ENCODE data around the gene DNAH8. TPM values are rescaled to one million over a fixed set of nuclear protein-coding genes. Genes with fewer than 3 reads are reported as not detected.

DNAH8 gene
- total RNA-seq, 4 donors from 2014 or later: under 0.01 TPM; not detected in 3

DNA sequence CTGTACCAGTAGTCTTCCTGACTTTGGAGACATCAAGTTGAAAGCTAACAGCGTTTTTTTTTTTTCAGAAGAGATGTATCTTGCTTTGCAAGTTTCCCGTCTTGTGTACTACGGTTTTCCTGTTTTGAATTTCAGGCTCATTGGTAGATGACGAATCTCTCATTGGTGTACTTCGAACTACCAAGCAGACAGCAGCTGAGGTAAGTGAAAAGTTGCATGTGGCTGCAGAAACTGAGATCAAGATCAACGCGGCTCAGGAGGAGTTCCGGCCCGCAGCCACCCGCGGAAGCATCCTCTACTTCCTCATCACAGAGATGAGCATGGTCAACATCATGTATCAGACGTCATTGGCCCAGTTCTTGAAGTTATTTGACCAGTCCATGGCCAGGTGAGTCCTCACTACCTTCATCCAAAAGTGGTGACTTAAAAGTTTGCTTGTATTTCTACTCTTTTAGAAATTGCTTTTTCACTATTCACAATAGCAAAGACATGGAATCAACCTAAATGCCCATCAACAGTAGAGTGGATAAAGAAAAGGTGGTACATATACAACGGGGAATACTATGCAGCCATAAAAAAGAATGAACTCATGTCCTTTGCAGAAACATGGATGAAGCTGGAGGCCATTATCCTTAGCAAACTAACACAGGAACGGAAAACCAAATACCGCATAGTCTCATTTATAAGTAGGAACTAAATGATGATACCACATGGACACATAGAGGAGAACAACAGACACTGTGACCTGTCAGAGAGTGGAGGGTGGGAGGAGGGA is 222.9 kb downstream of the DNAH8 start:
- 90% methylated on average over 15 of the region's 15 CpGs for WGBS
- Histone ChIP-seq H3K36me3 (no peaks in the 10 kb centered on the region), H3K4me1 (no peaks in the 10 kb centered on the region), H3K27me3 (no peaks in the 10 kb centered on the region), H3K9me3 (no peaks in the 10 kb centered on the region), H3K4me3 (no peak overlapping the region), H3K27ac (replicated peaks in 1 of 4) (no peak overlapping the region)
- DNase-seq (ENCODE audit: extremely low spot score): no peak
- intact Hi-C loops (cut with DNase I): no loop called here
- TF ChIP-seq POLR2A (IDR thresholded peaks at IDR 0.05; ENCODE audit: low read depth) (no peak), POLR2AphosphoS5 (IDR thresholded peaks at IDR 0.05) (no peak), EP300 (IDR thresholded peaks at IDR 0.05) (no peak)
- TF ChIP-seq, protein P1, sequence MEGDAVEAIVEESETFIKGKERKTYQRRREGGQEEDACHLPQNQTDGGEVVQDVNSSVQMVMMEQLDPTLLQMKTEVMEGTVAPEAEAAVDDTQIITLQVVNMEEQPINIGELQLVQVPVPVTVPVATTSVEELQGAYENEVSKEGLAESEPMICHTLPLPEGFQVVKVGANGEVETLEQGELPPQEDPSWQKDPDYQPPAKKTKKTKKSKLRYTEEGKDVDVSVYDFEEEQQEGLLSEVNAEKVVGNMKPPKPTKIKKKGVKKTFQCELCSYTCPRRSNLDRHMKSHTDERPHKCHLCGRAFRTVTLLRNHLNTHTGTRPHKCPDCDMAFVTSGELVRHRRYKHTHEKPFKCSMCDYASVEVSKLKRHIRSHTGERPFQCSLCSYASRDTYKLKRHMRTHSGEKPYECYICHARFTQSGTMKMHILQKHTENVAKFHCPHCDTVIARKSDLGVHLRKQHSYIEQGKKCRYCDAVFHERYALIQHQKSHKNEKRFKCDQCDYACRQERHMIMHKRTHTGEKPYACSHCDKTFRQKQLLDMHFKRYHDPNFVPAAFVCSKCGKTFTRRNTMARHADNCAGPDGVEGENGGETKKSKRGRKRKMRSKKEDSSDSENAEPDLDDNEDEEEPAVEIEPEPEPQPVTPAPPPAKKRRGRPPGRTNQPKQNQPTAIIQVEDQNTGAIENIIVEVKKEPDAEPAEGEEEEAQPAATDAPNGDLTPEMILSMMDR (IDR thresholded peaks at IDR 0.05): no peak

DNA sequence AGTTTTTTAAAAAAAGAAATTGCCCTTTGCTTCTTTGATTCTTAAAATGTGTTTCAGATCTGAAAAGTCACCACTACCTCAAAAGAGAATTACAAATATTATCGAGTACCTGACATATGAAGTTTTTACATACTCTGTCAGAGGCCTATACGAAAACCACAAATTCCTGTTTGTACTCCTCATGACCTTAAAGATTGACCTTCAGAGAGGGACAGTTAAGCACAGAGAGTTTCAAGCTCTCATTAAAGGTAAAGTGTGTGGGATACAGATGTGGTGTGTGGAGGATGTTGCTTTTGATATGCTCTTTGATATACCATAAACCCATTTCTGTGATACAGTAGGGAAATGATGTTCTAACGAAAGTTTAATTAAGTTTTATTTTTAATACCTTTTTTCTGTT is 223.6 kb downstream of the DNAH8 start:
- no peak for TF ChIP-seq POLR2A (IDR thresholded peaks at IDR 0.05; ENCODE audit: low read depth)
- TF ChIP-seq, protein P1 (IDR thresholded peaks at IDR 0.05): no peak
- TF ChIP-seq POLR2AphosphoS5 (IDR thresholded peaks at IDR 0.05): no peak
- no peak for TF ChIP-seq EP300 (IDR thresholded peaks at IDR 0.05)
- Histone ChIP-seq H3K4me3 (no peak overlapping the region), H3K36me3 (no peaks in the 10 kb centered on the region), H3K27ac (replicated peaks in 1 of 4) (no peak overlapping the region), H3K9me3 (no peaks in the 10 kb centered on the region), H3K27me3 (no peaks in the 10 kb centered on the region), H3K4me1 (no peaks in the 10 kb centered on the region)
- DNase-seq (ENCODE audit: extremely low spot score): no peak
- intact Hi-C loops (cut with DNase I): no loop called here
- WGBS: 87% methylated on average over 3 of the region's 3 CpGs

DNA sequence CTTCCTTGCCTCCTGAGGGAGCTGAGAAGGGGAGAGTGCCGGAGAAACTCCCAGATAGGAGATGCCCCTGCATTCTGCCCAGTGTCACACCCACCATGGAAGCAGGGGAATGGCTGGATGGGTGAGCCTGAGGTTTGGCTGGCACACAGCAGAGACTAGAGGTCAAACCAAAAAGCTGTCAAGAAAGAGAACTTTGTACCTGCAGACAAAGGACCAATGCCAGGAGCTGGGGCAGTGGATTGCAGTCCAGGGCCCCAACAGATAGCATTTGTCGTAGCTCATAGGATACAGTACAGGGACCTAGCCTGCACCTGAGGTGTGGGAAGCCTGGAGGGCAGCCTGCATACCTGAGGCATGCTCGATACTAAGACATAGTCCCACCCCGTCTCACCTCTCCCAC is 227.3 kb downstream of the DNAH8 start:
- no peaks in the 10 kb centered on the region for H3K27me3 ChIP-seq
- intact Hi-C loops (cut with DNase I): no loop called here
- DNase-seq (ENCODE audit: extremely low spot score): no peak
- H3K36me3 ChIP-seq: no peaks in the 10 kb centered on the region
- no peak overlapping the region for H3K4me3 ChIP-seq
- no peaks in the 10 kb centered on the region for H3K9me3 ChIP-seq
- H3K4me1 ChIP-seq: no peaks in the 10 kb centered on the region
- WGBS: 92% methylated on average over 4 of the region's 4 CpGs
- TF ChIP-seq POLR2AphosphoS5 (IDR thresholded peaks at IDR 0.05) (no peak), EP300 (IDR thresholded peaks at IDR 0.05) (no peak), POLR2A (IDR thresholded peaks at IDR 0.05; ENCODE audit: low read depth) (no peak)
- TF ChIP-seq, protein P1 (IDR thresholded peaks at IDR 0.05): no peak
- no peak overlapping the region for H3K27ac ChIP-seq (replicated peaks in 1 of 4)

DNA sequence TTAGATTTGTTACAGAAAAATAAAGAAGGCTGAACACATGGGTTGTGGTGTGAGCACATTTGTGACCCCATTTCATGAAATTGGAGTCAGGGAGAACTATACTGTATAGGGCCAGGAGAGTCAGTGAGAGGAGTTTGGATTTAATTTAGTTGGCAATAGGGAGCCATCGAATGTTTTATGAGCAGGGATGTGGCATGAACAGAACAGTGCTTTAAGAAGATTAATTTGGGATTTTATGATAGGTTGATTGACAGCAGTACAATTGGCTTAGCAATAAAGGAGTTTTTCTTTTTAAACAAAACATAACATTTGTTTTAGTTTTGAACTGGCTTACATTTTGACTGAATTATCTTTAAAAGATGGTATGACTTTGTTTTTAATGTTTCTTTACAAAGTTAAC is 227.9 kb downstream of the DNAH8 start:
- no peaks in the 10 kb centered on the region for H3K4me1 ChIP-seq
- H3K9me3 ChIP-seq: no peaks in the 10 kb centered on the region
- no peak overlapping the region for H3K27ac ChIP-seq (replicated peaks in 1 of 4)
- H3K4me3 ChIP-seq: no peak overlapping the region
- TF ChIP-seq POLR2A (IDR thresholded peaks at IDR 0.05; ENCODE audit: low read depth): no peak
- TF ChIP-seq, protein P1 (IDR thresholded peaks at IDR 0.05): no peak
- TF ChIP-seq POLR2AphosphoS5 (IDR thresholded peaks at IDR 0.05): no peak
- no peak for TF ChIP-seq EP300 (IDR thresholded peaks at IDR 0.05)
- intact Hi-C loops (cut with DNase I): no loop called here
- no peak for DNase-seq (ENCODE audit: extremely low spot score)
- no peaks in the 10 kb centered on the region for H3K27me3 ChIP-seq
- WGBS: 88% methylated on average over 1 of the region's 1 CpG
- H3K36me3 ChIP-seq: no peaks in the 10 kb centered on the region

DNA sequence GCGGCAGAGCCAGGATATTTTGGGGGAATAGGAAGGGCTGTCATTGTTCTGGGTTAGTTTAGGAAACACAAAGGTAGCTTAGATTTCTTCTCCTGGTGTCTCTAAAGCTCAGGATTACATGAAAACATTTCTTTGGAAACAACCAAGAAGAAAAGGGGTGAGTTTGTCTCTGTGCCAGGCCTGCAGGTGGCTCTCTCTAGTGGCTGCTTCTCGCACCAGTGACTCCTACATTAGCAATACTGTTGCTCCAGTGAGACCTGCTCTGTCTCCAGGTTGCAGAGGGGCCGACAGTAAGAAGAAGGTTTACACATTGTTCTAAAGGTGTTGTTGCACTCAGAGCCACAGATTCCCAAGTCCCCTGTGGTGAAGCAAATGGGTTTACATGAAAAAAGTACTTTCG is 228.9 kb downstream of the DNAH8 start:
- Histone ChIP-seq H3K4me3 (no peak overlapping the region), H3K4me1 (no peaks in the 10 kb centered on the region), H3K27me3 (no peaks in the 10 kb centered on the region), H3K9me3 (no peaks in the 10 kb centered on the region), H3K36me3 (no peaks in the 10 kb centered on the region), H3K27ac (replicated peaks in 1 of 4) (no peak overlapping the region)
- no peak for DNase-seq (ENCODE audit: extremely low spot score)
- TF ChIP-seq POLR2AphosphoS5 (IDR thresholded peaks at IDR 0.05) (no peak), EP300 (IDR thresholded peaks at IDR 0.05) (no peak), POLR2A (IDR thresholded peaks at IDR 0.05; ENCODE audit: low read depth) (no peak)
- TF ChIP-seq, protein P1 (IDR thresholded peaks at IDR 0.05): no peak
- intact Hi-C loops (cut with DNase I): no loop called here
- WGBS: 70% methylated on average over 3 of the region's 4 CpGs

Measured in esophagus muscularis mucosa (tissue), 4 donors.